Right lobe of liver (tissue), 4 donors: ENCODE measurements around the gene STPG4.

Experiments used
- CTCF ChIP-seq, 4 donors: fragments of 200-600 bp in 3 of 4; fragments of 450-650 bp in 1 of 4; IDR thresholded peaks; one replicate each; pipeline versions ENCODE4 v1.5.1 to v1.8.0; 2016 to 2022; ENCODE audit warnings: antibody characterized with exemption in 4 of 4, mild to moderate bottlenecking in 2 of 4
- POLR2A ChIP-seq: fragments of 450-650 bp; IDR thresholded peaks from one replicate; pipeline ENCODE4 v1.6.1; 2017; ENCODE audit warnings: antibody characterized with exemption, mild to moderate bottlenecking
- donor health status: DM: no; HTN: no; CAD: no.
- donor health status: DM: no; HTN: no; CAD: no.
- donor health status: DM: no; HTN: yes; CAD: no.

- no peak for TF ChIP-seq CTCF (IDR thresholded peaks at IDR 0.05)
- no peak for TF ChIP-seq POLR2A
Measured at GRCh38 chr2:47052847-47053246, 102.3 kb downstream of the STPG4 start.
